Nephron (organoid): ENCODE data around the gene NBEA.

ENCODE experiments used
- H3K27ac Mint-ChIP-seq, 3 experiments: 2 replicates each; pipeline ENCODE4 v1.8.0; 2020; ENCODE audit warnings: mixed read lengths in 3 of 3, mild to moderate bottlenecking in 2 of 3, moderate library complexity in 1 of 3
- H3K27me3 Mint-ChIP-seq: 2 replicates; pipeline ENCODE4 v1.8.0; 2021; ENCODE audit warnings: low read depth, mild to moderate bottlenecking, moderate library complexity, mixed read lengths
- H3K36me3 Mint-ChIP-seq: 2 replicates; pipeline ENCODE4 v1.8.0; 2020; ENCODE audit warnings: low read depth, mixed read lengths
- H3K4me1 Mint-ChIP-seq: 2 replicates; pipeline ENCODE4 v1.8.0; 2020; ENCODE audit warnings: mixed read lengths
- H3K4me3 Mint-ChIP-seq, 3 experiments: 2 replicates each; pipeline ENCODE4 v1.8.0; 2020; ENCODE audit warnings: mild to moderate bottlenecking in 3 of 3, mixed read lengths in 3 of 3, moderate library complexity in 2 of 3
- H3K9me3 Mint-ChIP-seq: 2 replicates; pipeline ENCODE4 v1.8.0; 2020; ENCODE audit warnings: mixed read lengths
- TF ChIP-seq, protein P1 (sequence below), 3 experiments: fragments of 200-600 bp; sonication (generic); IDR thresholded peaks; one replicate each; pipeline ENCODE4 v1.5.0; 2021; ENCODE audit warnings: antibody characterized with exemption in 3 of 3; ENCODE audit not compliant: unreplicated experiment in 3 of 3

NBEA gene

DNA sequence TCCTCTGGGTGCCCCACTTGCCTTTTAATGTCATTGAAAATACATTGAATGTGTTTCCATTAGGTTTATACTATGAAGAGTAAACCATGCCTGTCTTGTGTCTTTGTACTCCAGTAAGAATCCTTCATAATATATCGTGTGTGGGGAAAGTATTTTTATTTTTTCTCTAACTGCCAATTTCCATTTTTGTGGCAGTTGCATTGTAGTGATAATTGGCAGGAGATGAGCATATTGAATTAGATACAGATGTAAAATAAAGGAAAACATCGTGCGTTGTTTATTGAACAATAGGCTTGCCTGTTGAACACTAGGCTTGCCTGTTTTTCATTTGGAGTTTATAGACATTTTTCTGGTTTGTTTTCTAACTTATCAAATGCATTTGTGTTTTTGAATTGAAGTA lies 218.8 kb downstream of the NBEA start:
- TF ChIP-seq, protein P1, sequence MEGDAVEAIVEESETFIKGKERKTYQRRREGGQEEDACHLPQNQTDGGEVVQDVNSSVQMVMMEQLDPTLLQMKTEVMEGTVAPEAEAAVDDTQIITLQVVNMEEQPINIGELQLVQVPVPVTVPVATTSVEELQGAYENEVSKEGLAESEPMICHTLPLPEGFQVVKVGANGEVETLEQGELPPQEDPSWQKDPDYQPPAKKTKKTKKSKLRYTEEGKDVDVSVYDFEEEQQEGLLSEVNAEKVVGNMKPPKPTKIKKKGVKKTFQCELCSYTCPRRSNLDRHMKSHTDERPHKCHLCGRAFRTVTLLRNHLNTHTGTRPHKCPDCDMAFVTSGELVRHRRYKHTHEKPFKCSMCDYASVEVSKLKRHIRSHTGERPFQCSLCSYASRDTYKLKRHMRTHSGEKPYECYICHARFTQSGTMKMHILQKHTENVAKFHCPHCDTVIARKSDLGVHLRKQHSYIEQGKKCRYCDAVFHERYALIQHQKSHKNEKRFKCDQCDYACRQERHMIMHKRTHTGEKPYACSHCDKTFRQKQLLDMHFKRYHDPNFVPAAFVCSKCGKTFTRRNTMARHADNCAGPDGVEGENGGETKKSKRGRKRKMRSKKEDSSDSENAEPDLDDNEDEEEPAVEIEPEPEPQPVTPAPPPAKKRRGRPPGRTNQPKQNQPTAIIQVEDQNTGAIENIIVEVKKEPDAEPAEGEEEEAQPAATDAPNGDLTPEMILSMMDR (IDR thresholded peaks at IDR 0.05; ENCODE audit: unreplicated experiment in 3 of 3), result no peak
- Mint-ChIP-seq H3K27ac (peak overlapping the region in 1 of 3 experiments; percentile 14), H3K27me3 (no peaks in the 10 kb centered on the region), H3K36me3 (peaks cover 4% of the 10 kb centered on the region), H3K4me1 (no peaks in the 10 kb centered on the region), H3K4me3 (no peak overlapping the region), H3K9me3 (no peaks in the 10 kb centered on the region)

DNA sequence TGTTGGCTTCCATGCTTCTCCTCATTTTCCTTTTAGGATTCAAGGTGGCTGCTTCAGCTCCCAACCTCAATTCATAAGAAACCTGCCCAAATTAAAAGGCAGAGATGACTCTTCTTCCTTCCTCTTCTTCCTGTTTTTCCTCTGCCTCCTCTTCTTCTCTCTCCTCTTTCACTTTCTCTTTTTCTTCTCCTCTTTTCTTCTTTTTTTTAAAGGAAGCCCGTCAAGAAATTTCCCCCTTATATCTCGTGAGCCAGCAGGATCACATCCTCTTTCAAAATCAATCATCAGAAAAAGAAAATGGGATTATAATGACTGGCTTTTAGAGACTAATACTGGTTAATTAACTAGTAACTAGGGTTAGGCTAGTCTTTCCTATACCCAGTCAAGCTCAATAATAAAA lies 220.3 kb downstream of the NBEA start:
- H3K4me3 Mint-ChIP-seq, result no peak overlapping the region
- H3K4me1 Mint-ChIP-seq, result peaks cover 5% of the 10 kb centered on the region
- no peaks in the 10 kb centered on the region for H3K27me3 Mint-ChIP-seq
- no peaks in the 10 kb centered on the region for H3K9me3 Mint-ChIP-seq
- no peak overlapping the region for H3K27ac Mint-ChIP-seq
- TF ChIP-seq, protein P1 (IDR thresholded peaks at IDR 0.05; ENCODE audit: unreplicated experiment in 3 of 3), result no peak
- H3K36me3 Mint-ChIP-seq, result peaks cover 4% of the 10 kb centered on the region

DNA sequence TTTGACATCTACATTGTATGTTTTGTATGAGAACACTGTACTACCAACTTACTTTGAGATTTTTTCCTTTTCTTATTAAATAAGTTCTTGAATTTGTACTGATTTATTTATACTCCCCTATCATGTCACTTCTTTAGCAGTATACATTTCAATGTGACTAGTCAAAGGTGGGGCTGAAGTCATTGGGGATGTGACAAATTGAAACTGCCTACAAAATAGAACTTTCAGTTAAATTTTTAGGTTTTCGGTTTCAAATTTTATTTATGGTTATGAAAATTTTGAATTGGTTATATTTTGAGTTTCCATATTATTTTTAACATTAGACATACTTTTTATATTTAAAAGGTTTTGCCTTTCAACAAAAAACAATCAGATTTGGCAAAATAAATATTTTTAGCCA lies 221.6 kb downstream of the NBEA start:
- Mint-ChIP-seq H3K4me1 (peaks cover 5% of the 10 kb centered on the region), H3K4me3 (no peak overlapping the region), H3K36me3 (peaks cover 4% of the 10 kb centered on the region), H3K27me3 (no peaks in the 10 kb centered on the region), H3K27ac (no peak overlapping the region), H3K9me3 (no peaks in the 10 kb centered on the region)
- TF ChIP-seq, protein P1 (IDR thresholded peaks at IDR 0.05; ENCODE audit: unreplicated experiment in 3 of 3), result no peak

DNA sequence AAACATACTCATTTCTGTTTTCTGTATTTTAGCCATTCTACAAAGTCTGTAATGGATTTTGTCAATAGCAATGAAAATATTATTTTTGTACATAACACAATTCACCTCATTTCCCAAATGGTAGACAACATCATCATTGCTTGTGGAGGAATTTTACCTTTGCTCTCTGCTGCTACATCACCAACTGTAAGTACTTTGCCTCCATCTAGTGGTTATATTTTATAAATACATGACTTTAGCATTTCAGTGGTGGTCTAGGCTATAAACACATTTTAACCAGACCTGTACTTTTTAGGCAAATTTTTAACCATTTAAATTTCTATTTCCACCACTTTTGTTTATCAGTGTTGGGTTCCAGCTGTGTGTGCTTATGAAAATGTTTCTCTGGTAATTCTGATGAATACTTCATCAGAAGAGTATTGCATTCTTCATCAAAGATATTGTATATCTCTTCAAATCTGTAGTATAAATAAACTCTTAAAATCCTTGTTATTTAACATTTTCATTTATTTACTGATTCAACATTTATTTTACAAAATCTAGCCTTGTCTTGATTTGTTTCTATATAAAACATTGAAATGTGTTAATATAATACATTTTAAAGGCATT lies 222.4 kb downstream of the NBEA start:
- H3K27me3 Mint-ChIP-seq, result no peaks in the 10 kb centered on the region
- H3K36me3 Mint-ChIP-seq, result no peaks in the 10 kb centered on the region
- TF ChIP-seq, protein P1 (IDR thresholded peaks at IDR 0.05; ENCODE audit: unreplicated experiment in 3 of 3), result peak; percentile 67 to 69 (median 68)
- H3K4me3 Mint-ChIP-seq, result no peak overlapping the region
- no peaks in the 10 kb centered on the region for H3K9me3 Mint-ChIP-seq
- H3K4me1 Mint-ChIP-seq, result peaks cover 5% of the 10 kb centered on the region
- H3K27ac Mint-ChIP-seq, result no peak overlapping the region

DNA sequence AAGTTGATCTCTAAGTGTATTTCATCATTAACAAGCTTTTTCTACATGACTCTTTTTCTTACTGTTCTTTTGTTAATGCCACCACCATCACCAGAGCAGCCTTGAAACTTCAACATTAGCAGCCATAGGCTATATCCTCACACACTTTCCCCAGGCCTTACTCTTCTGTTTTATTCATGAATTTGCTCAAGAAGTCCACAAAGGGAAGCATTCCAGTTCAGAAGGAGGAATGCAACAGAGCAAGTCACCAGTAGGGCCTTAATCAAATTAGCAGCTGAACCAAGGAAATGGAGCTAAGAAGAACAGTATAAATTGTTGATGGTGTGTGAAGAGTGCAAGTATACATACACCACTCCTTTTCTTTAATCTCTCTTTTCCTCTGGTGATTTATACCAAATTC lies 223.1 kb downstream of the NBEA start:
- no peak overlapping the region for H3K27ac Mint-ChIP-seq
- H3K4me3 Mint-ChIP-seq, result no peak overlapping the region
- H3K36me3 Mint-ChIP-seq, result no peaks in the 10 kb centered on the region

DNA sequence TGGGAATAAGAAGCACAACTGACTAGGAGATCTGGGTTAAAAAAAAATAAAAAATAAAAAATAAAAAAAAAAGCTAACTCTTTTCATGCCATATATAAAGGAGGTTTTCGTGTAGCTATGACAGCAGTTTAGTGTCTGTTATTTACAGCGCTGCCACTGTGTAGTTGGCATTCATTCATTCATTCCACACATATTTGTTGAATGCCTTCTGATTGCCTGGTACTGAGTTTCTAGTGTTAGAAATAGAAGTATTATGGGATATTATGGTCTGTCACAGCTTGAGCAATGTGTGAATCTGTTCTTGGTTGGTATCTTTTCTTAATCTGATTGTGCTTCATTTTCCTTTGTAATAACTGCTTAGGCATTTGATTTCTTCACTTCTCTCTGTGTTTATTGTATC lies 237.4 kb downstream of the NBEA start:
- TF ChIP-seq, protein P1 (IDR thresholded peaks at IDR 0.05; ENCODE audit: unreplicated experiment in 3 of 3), result no peak
- H3K27ac Mint-ChIP-seq, result peak overlapping the region; percentile 7 to 69 (median 17)

More for the DNA sequence above, 223.1 kb downstream of the NBEA start:
- Mint-ChIP-seq H3K4me1 (peaks cover 5% of the 10 kb centered on the region), H3K27me3 (no peaks in the 10 kb centered on the region), H3K9me3 (no peaks in the 10 kb centered on the region)
- TF ChIP-seq, protein P1 (IDR thresholded peaks at IDR 0.05; ENCODE audit: unreplicated experiment in 3 of 3), result no peak

More for the DNA sequence above, 237.4 kb downstream of the NBEA start:
- peaks cover 22% of the 10 kb centered on the region for H3K4me1 Mint-ChIP-seq
- H3K9me3 Mint-ChIP-seq, result no peaks in the 10 kb centered on the region
- peak overlapping the region in 1 of 3 experiments; percentile 1 for H3K4me3 Mint-ChIP-seq
- H3K27me3 Mint-ChIP-seq, result no peaks in the 10 kb centered on the region
- peaks cover 5% of the 10 kb centered on the region for H3K36me3 Mint-ChIP-seq
